ENCODE results near the gene KCNN4. TPM values are rescaled to one million over a fixed set of nuclear protein-coding genes. Genes with fewer than 3 reads are reported as not detected.

The KCNN4 gene
- total RNA-seq, 1 experiment from 2014 or later: 0.26 TPM

- Mint-ChIP-seq H3K4me3 (peak overlapping the region in 1 of 2 experiments; percentile 4; a peak in 1 of 5 replicates), H3K9me3 (no peaks in the 10 kb centered on the region; a peak in 2 of 5 replicates), H3K27ac (no peak overlapping the region), H3K27me3 (ENCODE audit: low read depth) (no peaks in the 10 kb centered on the region), H3K4me1 (peaks cover 4% of the 10 kb centered on the region in 2 experiments; a peak in 3 of 4 replicates), H3K36me3 (ENCODE audit: insufficient read depth in 1 of 3, low read depth in 3 of 3) (peaks cover 43 to 78% (median 64%) of the 10 kb centered on the region in 3 experiments)
- DNase-seq: no peak
- Histone ChIP-seq H3K9me3 (ENCODE audit: control insufficient read depth, low read depth, low read length) (no peaks in the 10 kb centered on the region), H3K4me2 (ENCODE audit: insufficient read depth, insufficient read length, low read length) (no peak overlapping the region), H3K9ac (ENCODE audit: extremely low read depth, insufficient read length, low read length) (no peak overlapping the region), H3K56ac (ENCODE audit: insufficient read length, low read depth, low read length) (no peak overlapping the region), H4K8ac (replicated peaks; ENCODE audit: insufficient read length, low read depth, low read length) (no peak overlapping the region), H3K79me2 (ENCODE audit: insufficient read depth, low read length) (0 out of 2 replicates have a peak, but pooled peaks cover 3% of the 10 kb centered on the region), H2BK15ac (ENCODE audit: low read depth, low read length) (no peak overlapping the region), H2BK120ac (ENCODE audit: low read depth, low read length, poor library complexity, severe bottlenecking) (no peak overlapping the region), H3K23ac (ENCODE audit: insufficient read length, low read depth, low read length) (no peak overlapping the region), H2AK5ac (ENCODE audit: insufficient read length, low read length) (no peak overlapping the region), H2BK20ac (ENCODE audit: low read depth, low read length, poor library complexity, severe bottlenecking) (no peak overlapping the region), H3K4me1 (ENCODE audit: insufficient read depth, low read length) (no peaks in the 10 kb centered on the region), H3T11ph (ENCODE audit: low read length) (no peak overlapping the region), H3K79me1 (ENCODE audit: insufficient read depth, low read depth, low read length, poor library complexity, severe bottlenecking) (no peaks in the 10 kb centered on the region), H2BK12ac (ENCODE audit: insufficient read length, low read depth, low read length) (no peak overlapping the region), H3K27me3 (ENCODE audit: insufficient read depth, low read length) (no peaks in the 10 kb centered on the region; the same call in 1 of the 2 replicates), H3K27ac (ENCODE audit: insufficient read length, low read depth, low read length) (no peak overlapping the region), H2AFZ (ENCODE audit: low read length) (no peak overlapping the region), H4K5ac (ENCODE audit: insufficient read length, low read depth, low read length) (no peak overlapping the region), H3K23me2 (ENCODE audit: insufficient read length, low read depth, low read length, poor library complexity, severe bottlenecking) (no peaks in the 10 kb centered on the region), H4K91ac (ENCODE audit: insufficient read length, low read depth, low read length) (no peak overlapping the region), H3K4ac (ENCODE audit: low read depth, low read length) (no peak overlapping the region), H3K14ac (ENCODE audit: insufficient read depth, low read length) (no peak overlapping the region), H2BK5ac (ENCODE audit: insufficient read length, low read length) (no peak overlapping the region), H3K18ac (ENCODE audit: insufficient read length, low read depth, low read length) (no peak overlapping the region), H4K20me1 (ENCODE audit: control insufficient read depth, insufficient read depth, insufficient read length) (no peaks in the 10 kb centered on the region)
- WGBS (ENCODE audit: extremely low coverage, insufficient read length, low lambda C conversion rate): no CpG with 5 or more reads among the region's 4 CpGs
- TF ChIP-seq, protein P1, sequence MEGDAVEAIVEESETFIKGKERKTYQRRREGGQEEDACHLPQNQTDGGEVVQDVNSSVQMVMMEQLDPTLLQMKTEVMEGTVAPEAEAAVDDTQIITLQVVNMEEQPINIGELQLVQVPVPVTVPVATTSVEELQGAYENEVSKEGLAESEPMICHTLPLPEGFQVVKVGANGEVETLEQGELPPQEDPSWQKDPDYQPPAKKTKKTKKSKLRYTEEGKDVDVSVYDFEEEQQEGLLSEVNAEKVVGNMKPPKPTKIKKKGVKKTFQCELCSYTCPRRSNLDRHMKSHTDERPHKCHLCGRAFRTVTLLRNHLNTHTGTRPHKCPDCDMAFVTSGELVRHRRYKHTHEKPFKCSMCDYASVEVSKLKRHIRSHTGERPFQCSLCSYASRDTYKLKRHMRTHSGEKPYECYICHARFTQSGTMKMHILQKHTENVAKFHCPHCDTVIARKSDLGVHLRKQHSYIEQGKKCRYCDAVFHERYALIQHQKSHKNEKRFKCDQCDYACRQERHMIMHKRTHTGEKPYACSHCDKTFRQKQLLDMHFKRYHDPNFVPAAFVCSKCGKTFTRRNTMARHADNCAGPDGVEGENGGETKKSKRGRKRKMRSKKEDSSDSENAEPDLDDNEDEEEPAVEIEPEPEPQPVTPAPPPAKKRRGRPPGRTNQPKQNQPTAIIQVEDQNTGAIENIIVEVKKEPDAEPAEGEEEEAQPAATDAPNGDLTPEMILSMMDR (conservative IDR thresholded peaks at IDR 0.05): no peak
Measured at GRCh38 chr19:43748205-43748594, 32.6 kb downstream of the KCNN4 start.
